T-helper 9 cell (primary cell): ENCODE measurements around the gene EGFLAM.

ENCODE experiments used
- DNase-seq: peaks from one replicate; pipeline ENCODE4 v3.0.0-alpha.2; 2020

Gene EGFLAM

DNA sequence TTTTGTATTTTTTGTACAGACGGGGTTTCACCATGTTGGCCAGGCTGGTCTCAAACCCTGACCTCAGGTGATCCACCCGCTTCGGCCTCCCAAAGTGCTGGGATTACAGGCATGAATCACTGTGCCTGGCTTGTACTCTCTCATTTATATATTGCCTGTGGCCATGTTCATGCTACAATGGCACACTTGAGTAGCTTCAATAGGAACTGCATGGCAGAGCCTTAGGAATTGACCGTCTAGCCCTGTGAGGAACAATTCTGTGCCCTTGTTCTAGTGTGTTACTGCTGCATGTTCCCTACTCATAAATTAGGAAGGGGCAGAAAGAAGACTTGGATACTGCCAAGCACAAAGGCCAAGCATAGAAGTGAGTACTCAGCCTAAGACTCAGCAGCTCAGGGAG, 193.8 kb downstream of the EGFLAM start:
- no peak for DNase-seq

DNA sequence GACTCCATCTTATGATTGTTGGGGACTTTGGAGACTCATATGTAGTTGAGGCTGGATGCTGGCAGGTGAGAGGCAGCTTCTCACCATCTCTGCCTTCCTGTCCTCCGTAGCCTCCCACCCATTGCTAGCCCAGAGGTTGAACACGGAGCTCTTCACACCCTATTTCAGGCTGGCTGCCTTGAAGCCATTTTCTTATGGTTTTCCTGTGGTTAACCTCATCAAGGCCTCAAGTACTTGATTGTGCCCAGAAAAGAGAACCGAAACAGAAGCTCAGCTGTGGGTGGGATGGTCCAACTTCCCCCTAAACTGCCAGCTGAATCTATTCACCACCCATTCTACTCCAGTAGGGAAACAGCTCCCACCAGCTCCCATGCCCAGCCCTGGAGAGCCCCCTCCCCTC, 195.1 kb downstream of the EGFLAM start:
- DNase-seq, result peak; percentile 9

DNA sequence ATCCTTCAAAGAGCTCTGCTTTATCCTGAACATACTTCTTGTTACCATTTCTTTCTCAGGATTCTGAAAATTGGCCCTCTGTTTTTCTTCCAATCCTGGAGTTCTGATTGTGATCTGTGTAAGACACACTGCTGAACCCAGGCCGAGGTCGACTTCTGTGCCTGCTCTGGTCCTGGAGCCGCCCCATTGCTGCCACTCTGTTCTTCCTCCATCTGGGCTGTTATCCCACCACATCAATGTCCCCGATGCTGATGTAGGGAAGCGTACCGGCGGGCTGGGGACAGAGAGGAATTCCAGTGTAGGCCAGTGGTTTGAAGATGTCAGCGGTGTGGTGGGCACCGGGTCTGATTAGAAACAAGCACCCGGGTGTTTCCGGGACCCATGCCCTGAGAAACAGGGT, 195.6 kb downstream of the EGFLAM start:
- no peak for DNase-seq

DNA sequence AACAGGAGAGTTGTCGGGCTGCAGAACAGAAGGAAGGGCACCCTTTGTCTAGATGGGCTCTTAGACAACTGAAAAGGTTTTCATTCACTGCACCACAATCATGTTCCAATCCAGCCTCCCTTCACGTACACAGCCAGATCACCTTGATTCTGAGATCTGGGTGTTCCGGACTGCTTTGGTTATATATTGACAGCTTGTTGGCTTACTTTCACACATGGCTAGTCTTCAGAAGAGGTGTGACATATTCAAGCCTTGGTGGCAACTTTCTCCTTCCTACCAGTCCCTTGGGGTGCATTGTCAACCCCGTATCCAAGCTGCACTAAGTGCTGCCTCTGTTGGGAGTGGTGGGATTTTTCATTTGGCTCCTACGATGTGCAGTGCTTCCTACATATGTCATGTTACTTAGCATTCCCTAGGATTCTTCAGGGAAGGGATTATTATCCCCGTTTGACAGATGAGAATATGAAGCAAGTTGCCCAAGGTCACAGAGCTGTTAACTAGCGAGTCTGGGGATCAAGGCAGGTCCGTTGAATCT, 197.5 kb downstream of the EGFLAM start:
- no peak for DNase-seq

DNA sequence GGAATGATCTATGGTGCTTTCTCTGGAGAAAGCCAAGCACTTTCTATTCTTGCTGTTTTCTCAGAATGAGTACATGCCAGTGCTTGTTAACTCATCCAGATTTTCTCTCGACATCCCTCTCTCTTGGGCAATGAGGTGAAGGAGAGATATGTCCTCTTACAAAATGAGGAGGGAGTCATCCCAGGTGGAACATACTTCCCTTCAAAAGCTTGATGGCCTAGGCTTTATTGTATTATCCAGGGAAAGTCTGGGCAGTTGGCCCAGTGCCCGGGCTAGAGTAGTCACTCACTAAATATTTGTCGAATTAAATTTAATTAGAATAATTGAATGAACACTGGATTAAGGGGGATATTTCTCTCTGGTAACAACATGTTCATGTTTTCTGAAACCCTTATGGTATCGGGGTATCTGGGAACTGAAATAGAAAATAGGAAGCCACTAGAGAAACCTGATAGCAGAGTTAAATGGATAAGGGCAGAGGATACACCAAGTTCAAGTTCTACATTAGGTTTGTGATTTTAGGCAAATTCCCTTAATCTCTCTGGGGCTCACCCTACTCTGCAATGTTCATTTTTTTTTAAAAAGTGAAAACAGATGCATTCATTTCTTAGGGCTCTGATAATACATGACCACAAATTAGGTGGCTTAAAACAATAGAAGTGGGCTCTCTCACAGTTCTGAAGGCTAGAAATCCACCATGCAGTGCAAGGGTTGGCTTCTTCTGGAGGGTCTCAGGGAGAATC, 198.5 kb downstream of the EGFLAM start:
- DNase-seq, result no peak

DNA sequence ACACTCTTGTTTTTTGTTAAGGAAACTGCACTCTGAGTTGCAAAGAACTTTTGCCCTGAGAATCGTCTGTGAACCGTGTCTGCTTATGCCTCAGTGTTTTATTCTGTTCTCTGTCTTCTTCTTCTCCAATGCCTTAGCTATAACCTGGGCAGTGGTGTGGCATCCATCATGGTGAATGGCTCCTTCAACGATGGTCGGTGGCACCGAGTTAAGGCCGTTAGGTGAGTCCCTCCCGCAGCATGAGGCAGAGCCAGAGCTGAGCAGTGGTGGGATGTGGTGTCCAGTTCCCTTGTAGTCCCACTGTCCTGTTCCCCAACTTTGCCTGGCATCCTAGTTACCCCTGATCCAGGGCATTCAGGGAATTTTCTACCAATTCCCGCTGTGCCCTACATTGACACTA, 199.8 kb downstream of the EGFLAM start:
- DNase-seq, result no peak

DNA sequence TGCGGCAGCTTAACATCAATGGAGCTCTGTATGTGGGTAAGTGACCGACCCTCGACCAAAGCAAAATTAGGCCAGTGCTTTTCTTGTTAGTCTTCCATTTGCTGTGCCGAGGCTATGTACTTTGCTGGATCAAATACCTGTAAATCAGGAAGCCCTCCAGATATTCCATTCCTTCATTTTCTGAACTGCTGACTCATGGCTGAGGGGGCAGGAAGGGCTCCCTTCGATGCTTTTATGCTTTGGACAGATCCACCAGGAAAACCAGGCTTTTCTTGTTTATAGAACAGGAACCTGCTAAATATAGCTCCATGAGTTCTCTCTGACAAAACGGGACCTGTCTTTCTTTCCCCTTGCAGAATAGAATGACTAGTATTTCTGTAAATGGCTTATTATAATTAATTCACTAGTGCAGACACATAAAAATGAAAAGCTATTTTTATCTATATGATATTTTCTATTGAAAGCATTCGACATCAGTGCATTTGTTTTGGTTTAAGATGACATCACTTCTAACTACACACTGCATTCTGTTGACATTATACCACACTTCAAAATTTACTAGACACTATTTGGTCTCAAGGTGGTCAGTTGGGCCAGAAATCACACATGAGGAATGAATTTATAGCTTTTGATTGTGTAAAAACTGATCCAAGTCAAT, 204.7 kb downstream of the EGFLAM start:
- no peak for DNase-seq

DNA sequence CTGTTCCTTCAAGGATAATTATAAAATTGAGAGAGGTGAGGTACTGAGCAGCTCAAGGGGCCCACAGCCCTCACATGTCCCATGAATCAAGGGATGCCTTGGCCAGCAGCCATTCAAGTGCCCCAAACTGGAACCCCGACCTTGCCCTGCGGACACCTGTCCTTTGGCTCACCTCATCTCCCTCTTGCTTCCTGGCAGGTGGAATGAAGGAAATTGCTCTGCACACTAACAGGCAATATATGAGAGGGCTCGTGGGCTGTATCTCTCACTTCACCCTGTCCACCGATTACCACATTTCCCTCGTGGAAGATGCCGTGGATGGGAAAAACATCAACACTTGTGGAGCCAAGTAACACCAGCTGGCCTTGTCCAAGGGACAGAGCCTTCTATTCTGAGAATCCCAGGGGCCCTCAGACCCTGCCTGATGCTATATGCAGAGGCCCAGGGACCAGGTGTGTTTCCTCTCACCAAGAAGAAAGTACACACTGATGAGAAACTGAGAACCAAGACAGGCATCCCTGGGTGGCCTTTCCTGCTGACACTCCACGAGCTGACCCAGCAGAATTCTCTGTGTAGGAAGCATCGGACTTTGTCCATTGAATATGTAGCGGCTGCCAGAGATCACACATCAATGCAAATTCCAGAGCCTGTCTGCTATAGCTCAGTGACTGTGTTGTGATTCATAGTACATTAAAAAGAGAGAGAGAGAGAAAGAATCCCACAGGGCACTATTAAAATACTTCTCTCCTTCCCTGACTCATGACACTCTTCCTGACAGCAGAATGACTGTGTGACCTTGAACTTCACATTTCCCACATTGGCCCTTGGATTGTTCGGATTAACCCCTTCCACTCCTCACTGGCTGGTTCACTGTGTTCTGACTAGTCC, 205.5 kb downstream of the EGFLAM start:
- no peak for DNase-seq

DNA sequence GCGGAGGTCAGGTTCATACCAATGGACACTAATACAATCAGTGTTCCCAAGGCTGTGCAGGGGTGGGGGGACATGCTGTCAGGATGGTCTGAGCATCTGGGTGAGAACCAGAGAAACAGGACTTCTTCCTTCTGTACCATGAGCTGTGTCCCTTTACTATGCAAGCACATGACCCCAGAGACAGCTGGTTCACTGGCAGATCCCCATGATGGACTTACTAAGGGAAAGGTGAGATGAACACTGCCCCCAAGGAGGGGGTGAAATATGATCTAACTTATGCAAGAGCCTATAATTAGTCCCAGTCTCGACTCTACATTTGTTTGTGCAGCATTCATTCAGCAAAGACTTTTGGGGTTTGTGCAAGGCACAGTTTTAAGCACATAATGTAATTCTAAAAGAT, 206.7 kb downstream of the EGFLAM start:
- DNase-seq, result no peak

DNA sequence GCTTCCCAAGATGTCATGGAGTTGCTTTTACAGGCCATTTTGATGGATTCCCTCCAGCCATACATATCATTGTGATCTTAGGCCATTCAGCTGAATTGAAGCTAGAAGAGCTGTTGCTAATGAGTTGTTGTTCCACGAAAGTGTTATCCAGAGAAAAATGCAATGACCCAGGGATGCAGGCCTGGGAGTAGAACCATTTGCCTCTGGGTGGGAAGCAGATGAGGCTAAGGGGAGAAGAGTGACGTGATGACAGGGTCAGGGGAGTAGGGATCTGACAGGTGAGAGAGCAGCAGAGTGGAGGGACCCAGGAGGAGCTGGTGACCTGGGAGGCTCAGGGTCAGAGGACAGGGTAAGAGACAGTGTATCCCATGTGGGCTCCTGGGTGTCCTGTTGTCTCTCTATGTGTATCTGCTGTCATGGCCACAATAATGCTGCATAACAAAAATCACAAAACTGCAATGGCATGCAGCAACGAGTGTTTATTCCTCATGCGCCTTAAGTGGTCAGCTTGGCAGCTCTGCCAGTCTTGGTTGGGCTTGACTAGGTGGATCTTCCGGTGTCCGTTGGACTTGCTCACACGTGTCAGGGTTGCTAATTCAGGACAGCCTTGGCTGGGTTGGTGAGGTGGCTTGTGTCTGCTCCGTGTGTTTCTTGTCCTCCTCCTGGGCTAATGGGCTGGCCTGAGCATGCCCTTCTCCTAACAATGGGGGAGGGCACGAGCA, 207.5 kb downstream of the EGFLAM start:
- DNase-seq, result no peak

DNA sequence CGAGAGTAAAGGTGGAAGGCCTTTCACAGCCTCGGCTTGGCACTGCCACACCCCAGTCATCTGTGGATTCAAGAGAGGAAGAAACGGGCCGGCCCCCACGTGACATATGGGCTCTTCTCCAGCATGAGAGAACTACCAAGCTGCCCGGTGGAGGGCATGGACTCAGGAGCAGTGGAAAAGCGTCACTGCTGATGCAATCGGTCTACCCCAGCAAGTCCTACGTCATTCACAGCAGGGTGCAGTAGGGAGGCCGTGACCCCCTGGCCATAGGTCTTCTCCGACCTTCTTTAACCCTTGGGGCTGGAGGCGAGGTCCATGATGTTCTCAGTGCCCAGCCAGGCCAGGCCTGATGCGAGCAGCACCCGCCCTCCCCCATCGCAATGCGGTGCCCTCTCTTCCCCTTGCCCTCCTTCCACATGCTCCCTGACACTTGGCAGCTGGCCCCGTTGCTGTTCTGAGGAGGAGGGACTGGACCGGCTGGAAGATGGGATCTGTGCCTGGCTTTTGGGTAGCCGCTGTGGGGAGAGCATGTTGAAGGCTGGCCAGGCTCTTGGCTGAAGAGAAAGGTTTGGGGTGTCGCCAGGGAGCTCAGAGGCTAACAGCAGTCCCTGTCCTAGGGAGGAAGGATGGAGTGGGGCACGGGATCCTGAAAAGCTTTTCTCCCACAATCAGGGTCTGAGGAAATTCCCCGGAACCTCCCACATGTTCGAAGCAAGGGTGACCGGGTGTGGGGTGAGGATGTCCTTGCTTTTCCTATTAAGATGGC, 208.2 kb downstream of the EGFLAM start:
- no peak for DNase-seq

DNA sequence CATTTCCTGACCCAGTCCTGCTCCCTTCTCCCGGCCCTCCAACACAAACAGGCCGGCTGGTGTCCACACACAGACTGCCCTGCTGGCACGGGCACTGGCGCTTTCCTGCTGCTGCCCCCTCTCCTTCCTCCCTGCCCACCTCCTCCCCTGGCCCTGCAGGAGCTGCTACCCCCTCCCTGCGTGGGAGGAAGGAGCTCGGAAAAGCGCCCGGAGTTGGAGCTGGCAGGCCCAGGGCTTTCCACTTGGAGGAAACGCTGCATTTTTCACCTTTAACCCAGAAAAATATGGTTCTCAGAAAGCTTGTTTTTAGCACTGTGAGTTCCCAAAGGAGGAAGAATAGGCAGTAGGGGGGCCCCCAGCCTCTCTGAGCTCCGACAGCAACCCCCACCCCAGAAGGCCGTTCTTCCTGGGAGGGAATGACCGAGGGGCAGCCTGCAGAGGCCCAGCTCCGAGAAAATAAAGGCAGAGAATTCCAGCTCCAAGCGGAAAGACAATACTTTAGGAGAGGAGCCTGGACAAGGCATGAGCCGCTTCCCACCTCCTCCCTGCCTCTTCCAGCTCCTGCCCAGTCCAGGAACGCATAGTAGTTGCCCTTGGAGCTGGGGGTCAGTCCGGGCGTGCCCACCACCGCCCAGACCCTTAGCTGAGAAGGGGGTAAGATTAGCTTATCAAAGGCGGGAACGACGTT, 209.1 kb downstream of the EGFLAM start:
- no peak for DNase-seq

DNA sequence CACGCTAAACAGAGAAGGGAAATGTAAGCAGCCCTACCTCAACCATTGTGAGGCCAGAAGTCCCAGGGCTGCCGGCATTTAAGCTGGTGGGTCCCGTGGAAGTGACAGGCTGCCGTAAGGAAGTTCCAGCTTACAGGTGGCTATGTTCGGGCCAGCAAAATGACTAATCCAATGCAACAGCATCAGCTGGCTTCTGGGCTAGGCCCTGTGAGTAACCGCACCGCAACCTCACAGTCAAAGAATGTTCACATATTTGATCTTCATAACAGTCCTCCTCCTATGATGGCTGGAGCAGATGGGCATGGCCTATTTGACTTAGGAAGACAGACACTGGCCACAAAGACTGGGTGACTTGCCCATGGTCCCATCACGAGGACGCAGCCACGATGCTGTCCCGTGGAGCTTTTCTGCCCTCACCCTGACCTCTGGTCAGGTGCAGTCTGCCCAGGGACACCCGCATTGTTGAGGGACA, 209.9 kb downstream of the EGFLAM start:
- DNase-seq, result no peak

DNA sequence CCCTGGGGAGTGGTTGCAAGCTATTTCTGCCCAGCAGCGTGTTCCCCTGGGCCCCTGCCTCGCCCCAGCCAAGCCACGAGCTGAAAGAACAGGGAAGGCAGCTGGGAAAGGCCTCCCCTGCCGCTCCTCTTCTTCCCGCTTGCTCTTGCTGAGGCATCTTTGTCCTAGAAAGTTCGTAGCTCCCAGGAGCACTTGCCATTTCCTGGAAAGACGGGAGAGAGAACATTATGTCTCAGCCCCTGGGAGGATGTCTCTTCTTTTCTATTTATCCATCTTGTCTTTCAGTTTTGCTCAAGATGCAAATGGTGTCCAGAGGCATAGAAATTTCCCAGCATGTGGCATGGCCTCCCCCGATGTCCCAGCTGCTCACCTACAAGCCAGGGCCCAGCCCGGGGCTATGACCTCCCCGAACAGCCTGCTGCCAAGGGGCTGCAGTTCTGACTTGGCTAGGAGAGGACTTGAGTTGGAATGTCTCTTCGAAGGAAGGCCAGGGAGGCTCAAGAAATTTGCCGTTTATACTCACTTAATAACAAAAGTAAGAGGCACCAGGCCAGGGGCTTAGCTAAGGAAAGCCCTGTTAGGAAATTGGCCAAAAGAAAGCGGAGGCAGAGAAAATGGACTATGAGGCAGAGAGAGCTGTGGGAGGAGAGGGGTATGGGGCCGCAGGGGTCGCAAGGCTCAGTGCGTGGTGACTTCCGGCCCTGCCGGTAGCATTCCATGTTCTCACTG, 210.8 kb downstream of the EGFLAM start:
- DNase-seq, result no peak

DNA sequence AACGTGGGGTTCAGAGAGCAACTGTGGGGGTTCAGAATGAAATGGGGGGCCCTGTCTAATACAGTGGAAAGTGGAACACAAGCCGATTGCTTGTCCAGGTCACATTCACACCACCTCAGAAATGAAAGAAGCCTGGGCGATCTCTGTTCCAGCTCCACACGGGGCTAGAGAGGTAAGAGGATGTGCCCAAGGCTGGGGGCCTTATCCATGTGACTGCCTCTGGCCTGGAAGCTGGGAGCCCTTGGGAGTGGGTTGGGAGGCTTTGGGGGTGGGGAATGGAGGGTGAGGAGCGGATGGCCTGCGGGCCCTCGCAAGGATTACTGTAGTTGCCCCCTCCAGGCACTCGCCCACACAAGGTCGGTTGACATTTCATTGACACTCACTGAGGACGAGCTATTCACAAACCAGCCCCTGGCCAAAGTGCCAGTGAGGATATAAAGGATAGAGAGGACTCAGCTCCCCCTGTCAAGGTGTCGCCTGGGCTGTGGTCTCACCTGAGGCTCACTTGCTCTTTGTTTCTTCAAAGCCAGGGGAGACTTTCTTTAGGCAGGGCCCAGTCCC, 211.4 kb downstream of the EGFLAM start:
- no peak for DNase-seq

DNA sequence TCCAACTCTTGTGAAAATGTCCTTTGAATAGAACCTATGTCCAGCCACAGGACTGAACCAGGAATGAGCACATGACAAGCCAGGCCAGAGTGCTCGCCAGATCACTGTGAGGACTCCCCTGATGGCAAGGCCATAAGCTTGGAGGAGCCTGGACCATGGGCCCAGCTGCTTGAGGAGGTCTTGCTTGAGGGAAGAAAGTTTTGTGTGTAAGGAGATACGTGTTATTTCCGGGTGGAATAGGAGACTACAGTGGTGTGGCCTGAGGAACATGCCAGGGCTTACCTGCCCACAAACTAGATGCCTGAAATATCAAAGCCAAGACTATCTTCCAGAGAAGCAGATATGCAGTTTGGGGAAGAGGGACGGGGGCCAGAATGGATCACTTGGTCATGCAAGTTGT, 213.3 kb downstream of the EGFLAM start:
- DNase-seq, result no peak

DNA sequence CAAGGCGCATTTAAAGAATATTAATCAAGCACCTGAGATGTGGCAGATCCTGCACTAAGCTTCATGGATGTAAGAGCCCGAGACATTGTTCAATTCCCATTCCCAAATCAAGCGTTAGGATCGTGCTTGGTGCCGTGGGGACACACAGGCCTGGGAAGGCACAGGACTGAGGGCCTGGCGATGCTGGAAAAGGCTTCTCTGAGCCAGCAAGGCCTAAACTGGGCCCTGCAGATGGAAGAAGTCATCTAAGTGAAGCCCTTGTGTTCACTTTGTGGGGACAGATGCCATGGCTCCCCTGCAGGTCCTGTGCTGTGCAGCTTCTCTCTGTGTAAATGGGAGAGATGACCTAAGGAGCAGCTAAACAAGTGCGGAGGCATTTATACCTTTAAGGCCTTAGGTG, 214.2 kb downstream of the EGFLAM start:
- no peak for DNase-seq

DNA sequence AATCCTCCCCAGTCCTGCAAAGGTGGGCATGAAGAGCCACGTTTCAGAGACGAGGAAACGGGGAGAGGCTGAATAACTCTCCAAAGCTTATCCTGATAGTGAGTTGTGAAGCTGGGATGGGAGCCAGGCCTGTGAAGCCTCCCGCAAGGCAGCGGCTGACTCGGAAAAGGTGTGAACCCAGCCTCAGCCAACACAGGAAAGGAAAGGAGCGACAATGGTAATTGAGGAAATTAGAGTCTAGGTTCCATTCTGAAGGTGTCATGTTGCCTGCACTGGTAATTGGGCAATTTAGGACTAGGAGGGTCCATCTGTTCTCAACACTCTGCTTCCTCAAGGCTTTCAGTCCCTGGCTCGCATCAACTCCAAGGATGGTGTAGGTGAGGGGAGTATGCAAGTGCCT, 214.6 kb downstream of the EGFLAM start:
- DNase-seq, result no peak

DNA sequence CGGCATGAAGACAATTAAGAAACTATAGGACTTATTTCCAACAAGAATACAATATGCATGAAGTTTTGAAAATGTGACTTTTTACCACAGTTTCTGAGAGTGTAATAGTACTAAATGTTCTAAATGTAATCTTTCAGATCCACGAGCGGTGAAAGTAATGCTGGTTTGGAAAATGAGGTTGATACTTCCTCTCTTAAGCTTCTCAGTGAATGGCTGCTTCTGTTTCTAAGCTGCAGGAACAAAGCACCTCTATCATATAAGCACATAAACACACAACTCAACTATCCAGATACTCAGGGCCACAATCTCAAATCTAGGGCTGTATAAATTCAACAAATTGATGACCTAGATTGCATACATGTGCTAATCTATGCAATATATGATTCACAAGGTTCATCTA, 219.8 kb downstream of the EGFLAM start:
- no peak for DNase-seq

DNA sequence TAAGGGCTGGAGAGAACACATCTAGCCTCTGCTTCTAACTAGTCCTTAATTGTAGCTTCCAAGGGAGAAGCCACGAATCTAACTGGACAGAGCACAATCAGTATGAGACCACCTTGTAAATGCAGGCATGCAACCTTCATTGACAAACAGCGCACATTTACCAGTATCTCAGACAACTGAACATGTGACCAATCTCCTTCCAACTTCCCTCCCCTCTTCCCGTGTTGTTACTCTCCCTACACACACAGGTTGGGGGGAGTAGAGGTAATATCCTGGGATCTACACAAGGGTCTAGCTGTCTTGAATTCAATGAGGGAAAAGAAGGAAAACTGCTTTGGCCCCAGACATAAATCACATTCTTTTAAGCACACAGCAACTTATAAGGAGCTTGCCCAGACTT, 220.5 kb downstream of the EGFLAM start:
- DNase-seq, result no peak
